Activated CD8-positive, alpha-beta memory T cell treated with anti-CD3 and anti-CD28 coated beads for 36 hours (primary cell): Measurements from ENCODE around the gene GFOD1. TPM values are rescaled to one million over a fixed set of nuclear protein-coding genes. Genes with fewer than 3 reads are reported as not detected.

Experiments
- CTCF ChIA-PET: fragments of 350-600 bp; sonication (Branson Sonifier 250); formaldehyde crosslinking; loops from one replicate; lab custom pipeline; 2021; ENCODE audit warnings: antibody characterized with exemption; lab: Charles Lee
- POLR2A ChIA-PET: fragments of 350-600 bp; sonication (Branson Sonifier 250); formaldehyde crosslinking; loops from one replicate; lab custom pipeline; 2021; ENCODE audit warnings: antibody characterized with exemption; lab: Charles Lee
- total RNA-seq, 2 experiments: library from RNA; stranded (reverse); gene quantifications; one replicate each; pipeline ENCODE4 v1.2.3, GENCODE V29; 2021

GFOD1 gene
- total RNA-seq, 2 experiments from 2014 or later = 11.5 to 12.7 TPM

- CTCF ChIA-PET = interaction anchor here (0.7 kb wide), 1 partner anchor 109 kb away, joined by 3 read pairs; no protein-coding TSS in a partner anchor
- POLR2A ChIA-PET = interaction anchor here (0.6 to 1.2 kb wide), 3 partner anchors 15 to 61 kb away, joined by 3 to 6 read pairs (median 5); no protein-coding TSS in a partner anchor
These were observed 62.0 kb downstream of the GFOD1 start for GRCh38 chr6:13425270-13425873.

DNA sequence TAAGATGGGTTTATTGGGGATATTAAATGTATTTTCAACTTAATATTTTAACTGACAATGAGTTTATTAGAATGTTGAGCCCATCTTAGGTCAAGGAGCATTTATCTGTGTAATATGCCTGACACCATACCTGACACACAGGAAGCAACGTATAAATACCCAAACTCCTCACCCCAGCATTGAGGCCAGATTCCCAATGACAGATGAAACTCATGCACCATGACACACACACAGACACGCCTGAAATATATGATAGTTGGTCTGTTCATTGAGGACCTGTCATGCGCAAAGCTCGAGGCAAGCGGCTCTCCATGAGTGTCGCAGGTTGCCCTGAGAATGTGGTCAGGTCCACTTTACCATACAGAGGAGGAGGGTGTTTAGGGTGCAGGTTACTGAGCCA is 64.1 kb downstream of the GFOD1 start:
- ChIA-PET CTCF (no interaction called here), POLR2A (no interaction called here)

DNA sequence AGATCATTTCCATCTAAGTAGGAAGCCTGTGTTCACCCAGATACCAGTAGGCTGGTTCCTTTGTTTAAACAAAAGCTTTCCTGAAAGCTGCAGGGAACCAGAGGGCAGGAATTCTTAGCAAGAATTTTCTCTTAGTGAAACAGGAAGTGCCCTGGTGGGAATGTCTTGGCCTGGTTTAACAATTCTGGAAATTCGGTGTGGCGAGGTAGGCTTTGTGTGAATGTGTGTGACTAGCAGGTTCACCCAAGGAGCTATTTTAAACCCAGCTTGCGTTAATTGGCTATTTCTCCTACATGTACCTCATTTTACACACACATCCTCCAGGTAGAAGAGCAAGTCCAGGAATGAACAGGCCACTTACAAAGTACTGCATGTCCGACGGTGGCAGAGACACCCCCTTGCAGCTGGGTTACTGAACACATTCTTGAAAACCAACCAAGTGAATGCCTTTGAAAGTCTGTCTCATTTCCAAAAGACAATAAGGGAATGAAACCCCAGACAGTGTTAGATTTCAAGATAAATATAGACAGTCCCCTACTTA is 64.6 kb downstream of the GFOD1 start:
- POLR2A ChIA-PET = no interaction called here
- CTCF ChIA-PET = interaction anchor here (1.3 kb wide), 1 partner anchor 39 kb away, joined by 4 read pairs; no protein-coding TSS in a partner anchor

DNA sequence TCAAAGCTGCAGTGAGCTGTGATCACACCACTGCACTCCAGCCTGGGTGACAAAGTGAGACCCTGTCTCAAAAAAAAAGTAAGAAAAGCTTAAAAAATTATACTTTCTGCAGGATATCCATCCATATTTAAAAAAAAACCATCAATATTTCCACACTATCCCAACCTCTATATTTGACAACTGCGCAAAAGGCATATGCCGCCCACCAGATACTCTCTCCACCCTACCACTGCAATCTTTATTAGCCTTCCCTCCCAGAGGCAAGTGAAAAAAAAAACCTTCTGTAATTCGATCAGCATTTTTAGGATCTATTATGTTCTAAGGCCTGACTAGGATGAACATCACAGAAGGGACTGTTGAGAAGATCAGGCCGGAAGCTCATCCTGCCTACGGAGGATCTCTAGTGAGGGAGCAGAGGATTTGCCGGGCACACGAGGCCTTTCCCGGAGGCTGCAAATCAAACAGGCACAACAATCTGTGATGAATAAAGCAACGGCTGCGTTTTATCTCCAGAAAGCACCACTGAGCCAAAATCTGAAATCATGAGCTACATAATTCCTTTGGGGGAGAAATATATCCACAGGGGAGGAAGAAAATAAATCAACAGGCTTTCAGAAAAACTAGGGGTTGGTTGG is 65.9 kb downstream of the GFOD1 start:
- CTCF ChIA-PET = interaction anchor here (1.3 kb wide), 1 partner anchor 38 kb away, joined by 4 read pairs; no protein-coding TSS in a partner anchor

DNA sequence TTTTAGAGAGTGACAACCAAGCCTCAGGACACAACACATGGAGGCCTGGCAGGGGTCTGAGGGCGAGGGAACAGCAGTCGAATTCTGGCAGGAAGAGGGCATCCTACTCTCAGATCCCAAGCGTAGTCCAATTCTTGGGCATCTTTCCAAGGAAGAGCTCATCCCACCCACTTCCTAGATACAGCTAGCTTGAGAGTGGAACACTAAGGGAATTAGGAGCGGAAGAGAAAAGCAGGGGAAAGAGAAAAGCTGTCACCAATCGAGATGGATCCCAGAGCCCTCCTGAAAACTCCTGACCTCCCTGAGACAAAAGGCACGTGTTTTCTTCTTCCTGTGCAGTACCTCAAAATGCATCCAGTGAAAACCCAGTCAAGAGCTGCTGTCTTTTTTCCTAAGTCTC is 67.1 kb downstream of the GFOD1 start:
- POLR2A ChIA-PET = no interaction called here
- CTCF ChIA-PET = no interaction called here

More for the DNA sequence above, 65.9 kb downstream of the GFOD1 start:
- POLR2A ChIA-PET = no interaction called here

DNA sequence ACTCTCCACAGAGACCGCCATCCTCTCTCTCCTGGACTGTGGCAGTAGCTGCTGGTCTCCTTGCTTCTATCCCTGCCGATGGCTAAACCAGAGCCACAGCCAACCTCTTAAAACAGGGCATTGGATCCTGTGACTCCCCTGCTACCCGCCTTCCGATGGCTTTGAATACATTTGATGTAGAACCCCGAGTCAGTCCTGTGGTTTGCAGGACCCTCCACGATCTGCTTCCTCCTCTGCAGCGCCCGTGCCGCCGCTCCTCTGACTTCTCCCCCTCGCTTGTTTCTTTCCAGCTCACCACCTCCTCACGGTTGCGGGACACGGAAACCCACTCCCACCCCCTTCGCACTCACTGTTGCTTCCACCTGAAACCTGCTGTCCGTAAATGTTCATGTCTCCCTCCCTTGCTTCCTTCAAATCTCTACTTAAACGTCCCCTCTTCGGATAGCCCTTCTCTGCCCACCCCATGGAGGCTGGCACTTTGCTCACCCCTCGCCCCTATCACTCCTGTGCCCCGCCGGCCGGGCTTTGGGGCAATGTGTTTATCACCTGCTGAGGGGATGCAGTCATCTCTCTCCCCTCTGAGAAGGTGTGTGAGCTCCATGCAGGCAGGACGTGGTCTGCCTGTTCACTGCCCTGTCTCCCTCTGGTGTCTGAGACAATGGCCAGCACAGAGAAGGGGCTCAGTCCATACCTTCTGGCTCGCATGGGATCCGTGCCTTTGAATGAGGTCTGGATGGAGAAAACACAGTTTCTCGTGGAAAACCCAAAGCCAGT is 67.8 kb downstream of the GFOD1 start:
- POLR2A ChIA-PET = no interaction called here
- CTCF ChIA-PET = interaction anchor here (1.2 kb wide), 1 partner anchor 66 kb away, joined by 4 read pairs; no protein-coding TSS in a partner anchor

DNA sequence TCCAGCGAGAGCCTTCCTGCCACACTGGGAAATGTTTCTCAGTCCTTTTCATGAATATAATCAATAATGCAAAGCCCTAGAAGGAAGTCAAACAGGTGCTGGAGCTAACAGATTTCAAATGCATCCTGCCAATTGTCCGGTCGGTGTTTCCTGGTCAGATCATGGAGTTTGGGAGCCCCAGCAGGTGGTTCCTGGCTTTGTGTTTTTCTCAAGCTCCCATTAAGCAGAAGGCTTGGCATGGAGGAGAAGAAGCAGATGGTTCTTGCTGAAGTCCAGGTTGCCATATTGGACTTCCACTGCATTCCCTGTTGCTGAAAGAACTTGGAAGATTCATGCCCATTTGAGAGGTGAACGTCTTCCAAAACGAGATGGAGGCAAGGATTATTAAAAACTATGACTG is 68.6 kb downstream of the GFOD1 start:
- CTCF ChIA-PET = interaction anchor here (1.2 kb wide), 1 partner anchor 67 kb away, joined by 4 read pairs; no protein-coding TSS in a partner anchor
- POLR2A ChIA-PET = no interaction called here

DNA sequence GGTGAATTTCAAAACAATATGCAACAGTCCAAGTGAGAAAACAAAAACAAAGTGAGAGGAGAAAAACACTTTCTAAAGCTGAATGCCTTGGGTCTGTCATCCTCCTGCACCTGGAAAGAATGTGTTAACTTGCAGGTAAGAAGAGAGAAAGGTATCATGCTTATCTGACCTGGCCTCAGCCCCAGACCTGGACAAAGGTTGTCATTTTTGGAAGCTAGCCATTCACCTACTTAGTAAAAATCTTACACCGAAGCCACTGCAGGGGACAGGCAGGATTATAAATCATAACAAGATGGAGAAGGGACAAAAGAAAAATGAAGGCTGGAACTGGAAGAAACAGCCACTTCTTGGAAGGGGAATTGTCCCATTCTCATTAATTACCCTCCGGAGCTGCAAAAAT is 69.4 kb downstream of the GFOD1 start:
- ChIA-PET CTCF (no interaction called here), POLR2A (no interaction called here)

DNA sequence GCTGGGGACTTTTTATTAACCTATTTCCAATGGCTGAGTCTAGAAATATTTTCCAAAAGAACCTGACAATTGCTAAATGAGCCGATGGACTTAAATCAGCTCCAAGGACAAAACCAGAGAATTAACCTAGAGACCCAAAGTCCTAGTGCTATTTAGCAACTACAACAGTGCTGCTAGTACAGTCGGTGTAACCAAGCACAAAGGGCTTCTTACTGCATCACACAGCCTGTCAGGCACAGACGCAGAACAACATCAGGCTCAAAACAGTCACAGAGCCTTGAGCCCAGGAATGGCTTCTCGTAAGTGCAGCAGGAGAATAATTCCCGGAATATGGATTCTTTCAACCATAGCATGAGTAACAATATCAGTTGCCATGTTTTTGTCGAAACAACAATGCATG is 70.0 kb downstream of the GFOD1 start:
- ChIA-PET CTCF (no interaction called here), POLR2A (no interaction called here)

DNA sequence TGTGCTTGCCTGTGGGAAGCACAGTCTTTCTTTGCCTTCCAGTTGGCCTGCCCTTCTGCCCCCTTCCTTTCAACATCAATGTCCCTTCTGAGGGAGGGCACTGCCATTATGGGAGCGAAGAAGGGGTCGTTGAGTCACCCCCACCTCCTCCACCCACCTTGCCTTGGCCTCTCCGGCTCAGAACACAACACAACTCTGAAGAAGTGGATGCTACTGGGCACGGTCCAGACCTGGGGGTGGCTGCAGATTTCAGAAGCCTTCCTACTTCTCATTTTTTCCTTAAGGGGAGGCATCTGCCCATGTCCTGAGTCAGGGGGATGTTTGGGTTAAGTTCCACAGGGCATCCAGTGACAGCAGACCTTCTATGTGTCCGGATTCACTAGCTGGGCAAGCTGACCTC is 72.1 kb downstream of the GFOD1 start:
- ChIA-PET CTCF (no interaction called here), POLR2A (no interaction called here)

DNA sequence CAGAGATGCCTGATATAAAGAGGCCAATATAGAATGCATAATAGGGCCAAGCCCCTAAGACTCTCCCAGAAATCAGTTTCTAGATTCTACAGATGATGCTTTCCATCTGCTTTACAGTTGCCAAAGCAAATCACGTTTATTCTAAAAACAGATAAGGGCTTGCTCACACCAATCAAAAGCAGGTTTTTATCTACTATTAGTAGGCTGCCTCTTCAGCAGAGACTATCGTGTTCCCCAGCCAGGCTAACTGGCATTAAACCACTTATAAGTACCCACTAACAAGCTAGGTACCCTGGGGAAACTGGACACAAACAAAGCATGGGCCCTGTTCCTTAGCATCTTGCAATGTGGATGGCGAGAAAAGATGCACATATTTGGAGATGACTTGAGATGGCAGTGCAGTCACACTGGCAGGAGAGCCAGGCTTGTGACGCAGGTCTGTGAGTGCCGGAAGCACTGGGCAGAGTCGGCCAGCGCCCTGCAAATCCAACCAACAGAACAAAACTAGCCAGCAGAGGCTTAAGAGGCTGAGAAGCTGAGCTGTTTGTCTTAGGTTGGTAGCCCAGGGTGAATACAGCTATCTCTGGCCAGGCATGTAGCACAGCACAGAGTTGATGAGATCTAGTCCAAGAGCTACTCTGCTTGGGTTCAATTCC is 73.4 kb downstream of the GFOD1 start:
- ChIA-PET POLR2A (no interaction called here), CTCF (no interaction called here)

GRCh38 chr6:13413466-13413862 is 73.9 kb downstream of the GFOD1 start:
- ChIA-PET POLR2A (no interaction called here), CTCF (no interaction called here)

- POLR2A ChIA-PET = no interaction called here
- CTCF ChIA-PET = no interaction called here
These were observed 74.5 kb downstream of the GFOD1 start for GRCh38 chr6:13412639-13413465.

- ChIA-PET POLR2A (no interaction called here), CTCF (no interaction called here)
These were observed 75.2 kb downstream of the GFOD1 start for GRCh38 chr6:13412211-13412610.

DNA sequence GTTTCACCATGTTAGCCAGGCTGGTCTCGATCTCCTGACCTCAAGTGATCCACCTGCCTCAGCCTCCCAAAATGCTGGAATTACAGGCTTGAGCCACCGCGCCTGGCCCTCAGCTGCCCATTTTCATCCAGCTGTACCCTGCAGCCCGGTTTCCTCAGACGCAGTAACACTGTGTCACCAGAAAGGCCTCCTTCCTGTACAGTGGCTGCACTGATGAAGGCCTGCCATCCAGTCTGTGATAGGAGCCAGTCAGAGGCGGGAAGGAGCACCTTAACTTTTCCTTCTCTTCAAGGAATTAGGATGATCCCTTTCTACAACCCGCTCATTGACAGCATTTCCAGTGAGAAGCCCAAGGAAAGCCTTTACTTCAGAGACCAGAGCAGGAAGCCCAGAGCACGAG is 75.9 kb downstream of the GFOD1 start:
- ChIA-PET POLR2A (no interaction called here), CTCF (no interaction called here)

DNA sequence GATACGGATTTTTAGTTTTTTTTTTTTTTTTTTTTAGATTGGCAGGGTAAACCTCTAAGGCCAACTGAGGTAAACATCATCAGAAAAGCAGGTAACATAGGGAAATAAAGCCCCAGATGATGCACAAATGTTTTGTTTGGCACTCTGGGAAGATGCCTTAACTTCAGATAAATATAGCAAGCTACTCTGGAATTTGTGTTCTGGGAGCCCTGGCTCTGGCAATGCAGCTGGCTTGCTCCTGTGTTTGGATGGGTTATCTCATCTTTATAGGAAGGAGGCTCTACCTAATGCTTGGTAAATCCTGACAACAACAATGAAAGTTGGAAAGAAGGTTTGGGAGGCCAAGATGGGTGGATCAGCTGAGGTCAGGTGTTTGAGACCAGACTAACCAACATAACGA is 77.4 kb downstream of the GFOD1 start:
- ChIA-PET CTCF (no interaction called here), POLR2A (interaction anchor here (0.7 kb wide), 1 partner anchor 16 kb away, joined by 5 read pairs; no protein-coding TSS in a partner anchor)

GRCh38 chr6:13407709-13408695 is 79.4 kb downstream of the GFOD1 start:
- ChIA-PET CTCF (no interaction called here), POLR2A (no interaction called here)

DNA sequence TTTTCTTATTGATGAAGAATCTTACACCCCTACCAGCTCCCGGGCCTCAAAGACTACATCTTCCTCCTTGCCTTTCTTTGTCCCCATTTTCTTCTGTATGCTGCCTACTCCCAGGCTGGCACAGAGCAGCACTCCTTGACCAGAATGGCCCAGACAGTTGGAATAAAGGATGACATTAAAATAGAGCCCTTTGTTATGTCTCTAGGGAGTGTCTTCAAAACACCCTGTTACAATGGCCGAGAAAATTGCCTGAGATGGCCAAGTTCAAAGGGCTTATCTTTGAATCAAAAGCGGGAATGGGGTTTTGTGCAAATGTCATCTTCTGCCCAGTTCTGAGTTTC is 80.1 kb downstream of the GFOD1 start:
- ChIA-PET POLR2A (no interaction called here), CTCF (no interaction called here)
